ENCODE data around the gene NUDT2.

Gene NUDT2

GRCh38 chr9:34370335-34370969 is 41.1 kb downstream of the NUDT2 start:
- H3K9me3 ChIP-seq (ENCODE audit: control insufficient read depth, low read length): no peaks in the 10 kb centered on the region
- WGBS, 2 experiments (ENCODE audit: insufficient coverage in 2 of 2): 96 to 98% methylated on average over 14 to 21 of the region's 23 CpGs
- H3K4me1 ChIP-seq (ENCODE audit: control insufficient read depth, insufficient read depth, low read length, poor library complexity, severe bottlenecking): no peaks in the 10 kb centered on the region
- H3K4me3 ChIP-seq (ENCODE audit: extremely low read depth, insufficient read depth, low read length, poor library complexity, severe bottlenecking): no peak overlapping the region
- no peak overlapping the region for H3K27ac ChIP-seq (ENCODE audit: low read depth, low read length, severe bottlenecking)
- H3K36me3 ChIP-seq (ENCODE audit: control insufficient read depth, insufficient read depth, low read length): peaks cover 14% of the 10 kb centered on the region

DNA sequence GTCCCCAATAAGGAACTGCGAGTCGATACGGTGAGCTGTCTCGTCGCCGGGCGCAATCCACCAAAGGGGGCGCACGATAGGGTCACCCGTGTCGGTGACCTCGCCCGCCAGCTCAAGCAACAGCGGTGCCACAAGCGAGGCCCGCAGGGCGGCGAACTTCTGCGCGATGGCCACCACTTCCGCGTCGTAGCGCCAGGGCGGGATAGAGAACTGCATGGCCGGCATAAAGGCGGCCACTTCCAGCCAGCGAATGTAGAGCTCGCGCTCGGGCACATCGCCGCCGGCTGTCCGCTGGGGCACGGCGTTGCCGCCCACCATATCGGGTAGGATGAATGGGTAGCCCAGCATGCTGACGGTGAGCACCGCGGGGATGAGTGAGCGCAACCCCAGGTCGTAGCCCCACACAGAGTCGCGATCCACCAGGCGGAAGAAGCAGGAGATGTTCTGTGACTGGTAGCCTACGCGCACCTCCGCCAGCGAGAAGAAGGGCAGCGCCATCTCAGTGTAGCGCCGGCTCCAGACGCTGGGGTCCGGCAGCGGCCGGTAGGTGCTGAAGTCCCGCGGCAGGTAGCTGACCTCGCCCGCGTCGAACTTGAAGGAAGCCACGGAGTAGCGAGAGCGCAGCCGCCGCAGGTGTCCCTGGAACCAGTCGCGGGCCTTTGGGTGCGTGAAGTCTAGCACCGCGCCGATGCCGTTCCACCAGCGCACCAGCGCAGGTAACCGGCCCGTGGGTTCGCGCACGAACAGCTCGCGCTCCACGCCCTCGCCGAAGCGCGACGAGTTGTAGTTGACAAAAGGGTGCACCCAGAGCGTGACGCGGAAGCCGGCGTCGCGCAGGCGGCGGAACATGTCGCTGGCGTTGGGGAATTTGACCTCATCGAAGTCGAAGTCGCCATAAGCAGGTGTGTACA is 41.9 kb downstream of the NUDT2 start:
- peaks cover 14% of the 10 kb centered on the region for H3K36me3 ChIP-seq (ENCODE audit: control insufficient read depth, insufficient read depth, low read length)

GRCh38 chr9:34371886-34372466 is 42.6 kb downstream of the NUDT2 start:
- Histone ChIP-seq H3K4me1 (ENCODE audit: control insufficient read depth, insufficient read depth, low read length, poor library complexity, severe bottlenecking) (no peaks in the 10 kb centered on the region), H3K9me3 (ENCODE audit: control insufficient read depth, low read length) (no peaks in the 10 kb centered on the region), H3K36me3 (ENCODE audit: control insufficient read depth, insufficient read depth, low read length) (peaks cover 14% of the 10 kb centered on the region), H3K4me3 (ENCODE audit: extremely low read depth, insufficient read depth, low read length, poor library complexity, severe bottlenecking) (no peak overlapping the region), H3K27ac (ENCODE audit: low read depth, low read length, severe bottlenecking) (no peak overlapping the region)
- 97 to 98% methylated on average over 59 to 60 of the region's 60 CpGs for WGBS, 2 experiments (ENCODE audit: insufficient coverage in 2 of 2)

More for the DNA sequence above, 41.9 kb downstream of the NUDT2 start:
- H3K27ac ChIP-seq (ENCODE audit: low read depth, low read length, severe bottlenecking): no peak overlapping the region
- no peaks in the 10 kb centered on the region for H3K9me3 ChIP-seq (ENCODE audit: control insufficient read depth, low read length)
- no peak overlapping the region for H3K4me3 ChIP-seq (ENCODE audit: extremely low read depth, insufficient read depth, low read length, poor library complexity, severe bottlenecking)
- 97 to 98% methylated on average over 97 to 105 of the region's 105 CpGs for WGBS, 2 experiments (ENCODE audit: insufficient coverage in 2 of 2)
- no peaks in the 10 kb centered on the region for H3K4me1 ChIP-seq (ENCODE audit: control insufficient read depth, insufficient read depth, low read length, poor library complexity, severe bottlenecking)

DNA sequence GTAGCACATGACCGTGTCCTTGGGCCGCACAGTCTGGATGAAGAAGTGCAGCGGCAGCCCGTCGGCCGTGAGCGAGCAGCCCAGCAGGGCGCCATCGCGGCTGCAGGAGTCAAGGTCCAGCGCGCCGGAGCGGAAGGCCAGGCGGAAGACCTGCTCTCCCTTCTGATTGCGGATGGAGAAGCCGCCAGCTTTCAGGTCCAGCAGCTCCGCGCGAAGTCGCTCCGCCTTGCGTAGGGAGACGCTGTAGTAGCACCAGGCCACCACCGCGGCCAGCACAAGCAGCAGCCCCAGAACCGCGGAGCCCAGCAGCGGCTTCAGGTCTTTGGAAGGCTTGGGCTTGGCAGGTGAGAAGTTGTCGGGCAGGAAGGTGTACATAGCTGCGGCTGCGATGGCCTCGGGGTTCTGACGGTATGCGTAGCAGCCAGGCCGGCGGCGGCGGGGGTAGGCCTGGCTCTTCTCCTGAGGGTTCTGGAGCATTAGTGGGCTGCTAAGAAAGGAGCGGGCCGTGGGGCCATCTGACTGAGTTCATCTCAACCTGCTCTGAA is 43.2 kb downstream of the NUDT2 start:
- no peaks in the 10 kb centered on the region for H3K9me3 ChIP-seq (ENCODE audit: control insufficient read depth, low read length)
- no peaks in the 10 kb centered on the region for H3K4me1 ChIP-seq (ENCODE audit: control insufficient read depth, insufficient read depth, low read length, poor library complexity, severe bottlenecking)
- 96 to 98% methylated on average over 34 to 41 of the region's 41 CpGs for WGBS, 2 experiments (ENCODE audit: insufficient coverage in 2 of 2)
- no peak overlapping the region for H3K27ac ChIP-seq (ENCODE audit: low read depth, low read length, severe bottlenecking)
- H3K36me3 ChIP-seq (ENCODE audit: control insufficient read depth, insufficient read depth, low read length): peaks cover 14% of the 10 kb centered on the region
- no peak overlapping the region for H3K4me3 ChIP-seq (ENCODE audit: extremely low read depth, insufficient read depth, low read length, poor library complexity, severe bottlenecking)

- no peak overlapping the region for H3K4me3 ChIP-seq (ENCODE audit: extremely low read depth, insufficient read depth, low read length, poor library complexity, severe bottlenecking)
- 97 to 100% methylated on average over 1 to 2 of the region's 2 CpGs for WGBS, 2 experiments (ENCODE audit: insufficient coverage in 2 of 2)
- no peaks in the 10 kb centered on the region for H3K9me3 ChIP-seq (ENCODE audit: control insufficient read depth, low read length)
- H3K36me3 ChIP-seq (ENCODE audit: control insufficient read depth, insufficient read depth, low read length): peaks cover 14% of the 10 kb centered on the region
- no peaks in the 10 kb centered on the region for H3K4me1 ChIP-seq (ENCODE audit: control insufficient read depth, insufficient read depth, low read length, poor library complexity, severe bottlenecking)
- H3K27ac ChIP-seq (ENCODE audit: low read depth, low read length, severe bottlenecking): no peak overlapping the region
Measured at GRCh38 chr9:34373749-34374148, 44.4 kb downstream of the NUDT2 start.

DNA sequence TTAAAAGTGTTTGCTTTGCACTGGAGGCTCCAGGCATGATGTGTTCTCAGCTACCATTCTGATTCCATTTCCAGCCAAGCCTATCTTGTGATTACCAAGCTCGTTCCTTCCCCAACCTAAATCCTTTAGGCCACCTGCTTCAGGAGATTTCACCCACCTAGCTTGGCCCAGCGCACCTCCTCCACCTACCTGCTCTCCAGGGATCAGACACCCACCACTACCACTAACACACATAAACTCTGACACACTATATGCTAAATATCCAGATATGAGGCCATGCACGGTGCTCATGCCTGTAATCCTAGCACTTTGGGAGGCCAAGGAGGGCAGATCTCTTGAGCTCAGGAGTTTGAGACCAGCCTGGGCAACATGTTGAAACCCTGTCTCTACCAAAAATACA is 45.0 kb downstream of the NUDT2 start:
- Histone ChIP-seq H3K4me3 (ENCODE audit: extremely low read depth, insufficient read depth, low read length, poor library complexity, severe bottlenecking) (no peak overlapping the region), H3K27ac (ENCODE audit: low read depth, low read length, severe bottlenecking) (no peak overlapping the region), H3K4me1 (ENCODE audit: control insufficient read depth, insufficient read depth, low read length, poor library complexity, severe bottlenecking) (no peaks in the 10 kb centered on the region), H3K36me3 (ENCODE audit: control insufficient read depth, insufficient read depth, low read length) (peaks cover 14% of the 10 kb centered on the region), H3K9me3 (ENCODE audit: control insufficient read depth, low read length) (no peaks in the 10 kb centered on the region)
- WGBS, 2 experiments (ENCODE audit: insufficient coverage in 2 of 2): 88 to 93% methylated on average over 3 of the region's 3 CpGs

DNA sequence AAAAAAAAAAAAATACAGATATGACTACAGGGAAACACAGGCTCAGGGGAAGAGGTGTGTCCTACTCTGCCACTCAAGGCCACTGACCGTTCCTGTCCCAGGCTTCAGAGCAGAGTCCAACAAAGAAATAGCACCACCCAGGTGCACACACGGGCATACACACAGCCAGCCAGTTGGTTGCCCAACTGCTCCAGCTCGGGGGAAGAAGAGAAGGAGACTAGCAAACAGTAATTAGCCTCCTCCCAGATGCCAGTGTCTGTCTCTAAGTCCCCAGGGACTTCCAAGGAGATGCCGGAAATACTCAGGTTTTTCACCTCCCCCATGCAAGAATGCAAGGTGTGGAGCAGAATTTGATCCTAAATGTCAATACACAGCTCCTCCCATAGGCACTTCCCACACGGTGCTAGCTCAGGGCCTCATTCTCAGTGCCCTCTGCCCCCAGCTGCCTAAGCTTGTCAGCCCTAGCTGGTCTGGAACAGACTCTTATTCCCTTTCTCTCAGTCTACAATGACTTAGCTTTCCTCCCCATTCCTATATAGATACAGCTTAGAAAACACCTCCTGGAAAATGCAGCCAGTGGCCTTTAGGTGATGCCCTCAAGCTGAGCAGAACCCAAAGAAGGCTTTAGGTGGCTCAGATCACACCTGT is 45.7 kb downstream of the NUDT2 start:
- no peak overlapping the region for H3K27ac ChIP-seq (ENCODE audit: low read depth, low read length, severe bottlenecking)
- no peaks in the 10 kb centered on the region for H3K9me3 ChIP-seq (ENCODE audit: control insufficient read depth, low read length)
- 38 to 43% methylated on average over 5 of the region's 5 CpGs for WGBS, 2 experiments (ENCODE audit: insufficient coverage in 2 of 2)
- H3K4me1 ChIP-seq (ENCODE audit: control insufficient read depth, insufficient read depth, low read length, poor library complexity, severe bottlenecking): peaks cover 1% of the 10 kb centered on the region
- peaks cover 14% of the 10 kb centered on the region for H3K36me3 ChIP-seq (ENCODE audit: control insufficient read depth, insufficient read depth, low read length)
- no peak overlapping the region for H3K4me3 ChIP-seq (ENCODE audit: extremely low read depth, insufficient read depth, low read length, poor library complexity, severe bottlenecking)

DNA sequence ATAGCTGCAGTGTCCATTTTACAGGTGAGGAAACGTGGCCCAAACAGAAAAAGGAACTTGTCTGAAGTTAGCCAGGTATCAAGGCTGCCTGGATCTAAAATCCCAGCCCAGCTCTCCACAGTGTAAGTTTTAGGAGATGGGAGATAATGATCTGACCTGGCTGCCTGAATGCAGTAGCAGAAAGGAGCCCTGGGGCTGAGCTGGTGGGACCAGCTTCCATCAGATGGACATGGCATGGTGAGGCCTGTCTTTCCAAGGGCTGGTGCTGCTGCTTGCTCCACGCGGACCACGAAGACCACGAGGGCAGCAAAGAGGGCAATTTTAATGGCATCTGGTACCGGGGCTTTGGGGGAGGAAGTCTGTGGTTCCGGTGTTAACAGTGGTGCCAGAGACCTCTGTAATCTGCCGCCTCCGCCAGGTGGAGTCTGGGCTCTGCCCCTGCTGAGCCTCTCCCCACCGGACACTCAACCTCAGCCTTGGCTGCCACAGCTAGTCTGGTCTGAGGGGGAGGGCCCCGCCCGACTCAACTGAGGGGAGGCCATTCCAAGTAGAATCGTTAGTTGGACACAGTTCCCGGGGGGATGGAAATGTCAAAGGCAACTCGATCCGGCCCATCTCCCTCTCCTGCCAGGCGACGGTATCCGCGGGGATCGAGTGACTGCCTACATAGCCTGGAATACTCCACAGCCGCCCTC is 46.7 kb downstream of the NUDT2 start:
- Histone ChIP-seq H3K27ac (ENCODE audit: low read depth, low read length, severe bottlenecking) (no peak overlapping the region), H3K9me3 (ENCODE audit: control insufficient read depth, low read length) (no peaks in the 10 kb centered on the region), H3K4me3 (ENCODE audit: extremely low read depth, insufficient read depth, low read length, poor library complexity, severe bottlenecking) (peak overlapping the region; percentile 60), H3K4me1 (ENCODE audit: control insufficient read depth, insufficient read depth, low read length, poor library complexity, severe bottlenecking) (peaks cover 6% of the 10 kb centered on the region), H3K36me3 (ENCODE audit: control insufficient read depth, insufficient read depth, low read length) (peaks cover 12% of the 10 kb centered on the region)
- 8 to 9% methylated on average over 18 to 20 of the region's 22 CpGs for WGBS, 2 experiments (ENCODE audit: insufficient coverage in 2 of 2)

DNA sequence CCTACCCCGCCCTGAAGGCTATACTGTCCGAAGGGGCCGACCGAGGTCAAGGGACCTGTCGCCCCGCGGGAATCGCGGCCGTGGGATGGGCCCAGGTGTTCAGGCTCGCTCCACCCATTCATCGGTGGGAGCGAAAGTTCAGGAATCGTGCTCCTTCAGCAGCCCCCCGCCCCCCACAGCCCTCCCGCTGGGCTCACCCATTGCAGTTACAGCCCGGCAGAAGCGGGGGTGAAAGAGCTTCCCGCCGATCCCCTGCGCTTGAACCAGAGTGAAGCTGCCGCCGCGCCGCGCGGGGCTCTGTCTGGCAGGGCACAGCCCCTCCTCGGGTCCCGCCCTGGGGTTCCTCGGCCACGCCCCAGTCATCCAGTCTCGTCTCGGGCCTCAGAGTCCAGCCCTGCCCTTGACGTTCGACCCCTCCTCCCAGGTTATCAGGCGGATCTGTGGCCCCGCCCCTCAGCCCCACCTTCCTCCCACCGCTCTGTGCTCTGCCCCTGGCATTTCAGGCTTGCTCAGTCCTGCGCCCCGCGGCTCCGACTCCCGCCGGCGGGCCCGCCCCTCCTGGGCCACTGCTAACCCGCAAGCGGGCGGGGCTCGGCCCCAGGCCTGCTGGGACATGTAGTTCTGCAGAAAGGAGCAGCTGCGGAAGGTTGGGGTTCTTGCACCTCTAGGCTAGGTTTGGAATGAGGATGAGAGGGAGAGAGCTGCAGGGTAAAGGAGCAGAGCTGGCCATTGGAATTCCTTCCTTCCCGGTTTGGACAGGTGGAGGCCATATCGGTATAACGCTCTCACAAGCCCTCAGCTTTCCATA is 47.4 kb downstream of the NUDT2 start, which contains the start of gene MYORG:
Gene MYORG, minus strand, starts transcription at position 303 of the 808 bp plus-strand sequence. CDS start 3,955 bp downstream, outside the sequence.
- no peak within 1 kb of the TSS for H3K27ac ChIP-seq (ENCODE audit: low read depth, low read length, severe bottlenecking)
- H3K4me3 ChIP-seq (ENCODE audit: extremely low read depth, insufficient read depth, low read length, poor library complexity, severe bottlenecking): peak within 1 kb of the TSS; percentile 60
- 0 to 1% methylated on average over 32 to 38 of the region's 54 CpGs for WGBS, 2 experiments (ENCODE audit: insufficient coverage in 2 of 2)

More for the DNA sequence above, 47.4 kb downstream of the NUDT2 start, which contains the start of gene MYORG:
- Histone ChIP-seq H3K4me1 (ENCODE audit: control insufficient read depth, insufficient read depth, low read length, poor library complexity, severe bottlenecking) (peaks cover 6% of the 10 kb centered on the region), H3K9me3 (ENCODE audit: control insufficient read depth, low read length) (no peaks in the 10 kb centered on the region), H3K36me3 (ENCODE audit: control insufficient read depth, insufficient read depth, low read length) (peaks cover 6% of the 10 kb centered on the region)

All from mesodermal cell (in vitro differentiated cells).